Mesendoderm (in vitro differentiated cells): Measurements from ENCODE around the gene FUT2.
A peak's percentile ranks its signal among the peaks of the same experiment; 100 is the strongest.

Experiments used
- DNase-seq: peaks from one replicate; pipeline ENCODE4 v3.0.0; 2013
- H2AK5ac ChIP-seq: 2 replicates; pipeline ENCODE4 v1.6.1; 2013; ENCODE audit warnings: low read length, inconsistent platforms
- H2BK120ac ChIP-seq: 2 replicates; pipeline ENCODE4 v1.6.1; 2013; ENCODE audit warnings: low read depth, mild to moderate bottlenecking, low read length, moderate library complexity, mixed read lengths
- H2BK15ac ChIP-seq: replicated peaks from 2 replicates; pipeline ENCODE4 v1.6.1; 2013; ENCODE audit warnings: low read depth, mild to moderate bottlenecking, moderate library complexity
- H2BK5ac ChIP-seq: 2 replicates; pipeline ENCODE4 v1.6.1; 2013; ENCODE audit warnings: low read length, inconsistent platforms
- H3K18ac ChIP-seq: 2 replicates; pipeline ENCODE4 v1.6.1; 2013; ENCODE audit warnings: mild to moderate bottlenecking, low read length, mixed read lengths
- H3K23ac ChIP-seq: one replicate; pipeline ENCODE4 v1.6.1; 2013; ENCODE audit warnings: low read length
- H3K27ac ChIP-seq: 2 replicates; pipeline ENCODE4 v1.5.1; 2013; ENCODE audit warnings: low read depth, mild to moderate bottlenecking, inconsistent platforms, low read length, moderate library complexity
- H3K27me3 ChIP-seq: 2 replicates; pipeline ENCODE4 v1.6.1; 2013; ENCODE audit warnings: low read length, control low read depth, mild to moderate bottlenecking, inconsistent platforms; ENCODE audit not compliant: insufficient read depth, poor library complexity
- H3K36me3 ChIP-seq: 2 replicates; pipeline ENCODE4 v1.6.1; 2013; ENCODE audit warnings: low read length, inconsistent platforms; ENCODE audit not compliant: control insufficient read depth, insufficient read depth
- H3K4ac ChIP-seq: one replicate; pipeline ENCODE4 v1.6.1; 2013; ENCODE audit warnings: low read depth, mild to moderate bottlenecking, low read length, moderate library complexity
- H3K4me1 ChIP-seq: 2 replicates; pipeline ENCODE4 v1.6.1; 2013; ENCODE audit warnings: low read depth, low read length, inconsistent platforms; ENCODE audit not compliant: control insufficient read depth
- H3K4me2 ChIP-seq: 2 replicates; pipeline ENCODE4 v1.6.1; 2013; ENCODE audit warnings: low read length
- H3K4me3 ChIP-seq: 2 replicates; pipeline ENCODE4 v1.5.1; 2013; ENCODE audit warnings: mild to moderate bottlenecking, low read length
- H3K56ac ChIP-seq: one replicate; pipeline ENCODE4 v1.6.1; 2013; ENCODE audit warnings: low read length
- H3K79me1 ChIP-seq: 2 replicates; pipeline ENCODE4 v1.6.1; 2013; ENCODE audit warnings: low read length, inconsistent platforms
- H3K79me2 ChIP-seq: 2 replicates; pipeline ENCODE4 v1.6.1; 2013; ENCODE audit warnings: mild to moderate bottlenecking, low read length; ENCODE audit not compliant: control insufficient read depth, insufficient read depth
- H3K9ac ChIP-seq: 2 replicates; pipeline ENCODE4 v1.6.1; 2013; ENCODE audit warnings: low read length, inconsistent platforms
- H4K5ac ChIP-seq: one replicate; pipeline ENCODE4 v1.6.1; 2013; ENCODE audit warnings: low read length
- H4K8ac ChIP-seq: one replicate; pipeline ENCODE4 v1.6.1; 2013; ENCODE audit warnings: low read depth, mild to moderate bottlenecking, control low read depth, low read length, moderate library complexity
- WGBS: extraction: QIAGEN DNeasy Blood & Tissue Kit; methylation state at CpG from one replicate; pipeline ENCODE4 v1.1.7; 2013; ENCODE audit warnings: low lambda C conversion rate, missing lambda C conversion rate; ENCODE audit not compliant: insufficient coverage; ENCODE audit errors: extremely low coverage; 5-methylcytosine and 5-hydroxymethylcytosine counted together

The FUT2 gene

DNA sequence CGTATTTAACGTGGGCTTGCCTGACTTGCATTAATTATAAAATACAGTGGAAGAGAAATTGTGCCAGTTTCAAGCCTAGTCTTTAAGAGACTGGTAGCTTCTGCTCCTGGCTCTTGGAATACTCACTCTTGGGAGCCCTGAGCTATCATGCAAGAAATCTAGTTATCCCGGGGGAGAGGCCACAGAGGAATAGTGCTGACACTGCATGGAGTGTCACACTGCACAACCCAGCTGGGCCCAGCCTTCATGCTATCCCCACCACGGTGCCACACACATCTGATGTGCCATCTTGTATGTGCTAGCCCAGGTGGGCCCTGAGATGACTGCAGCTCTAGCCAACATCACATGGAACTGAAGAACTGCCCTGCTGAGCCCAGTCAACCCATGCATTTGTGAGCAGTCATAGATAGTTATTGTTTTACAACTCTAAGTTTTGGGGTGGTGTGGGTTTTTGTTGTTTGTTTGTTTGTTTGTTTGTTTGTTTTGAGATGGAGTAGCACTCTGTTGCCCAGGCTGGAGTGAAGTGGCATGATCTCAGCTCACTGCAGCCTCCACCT, 15.4 kb downstream of the FUT2 start:
- Histone ChIP-seq H3K56ac (no peak overlapping the region), H4K5ac (no peak overlapping the region), H3K79me2 (no peaks in the 10 kb centered on the region), H3K36me3 (no peaks in the 10 kb centered on the region), H2AK5ac (no peak overlapping the region), H3K4me2 (no peak overlapping the region), H3K18ac (no peak overlapping the region), H4K8ac (no peak overlapping the region), H3K27me3 (no peaks in the 10 kb centered on the region), H3K4me1 (no peaks in the 10 kb centered on the region), H3K27ac (no peak overlapping the region), H2BK5ac (no peak overlapping the region), H3K4ac (no peak overlapping the region), H3K23ac (no peak overlapping the region), H3K79me1 (no peaks in the 10 kb centered on the region), H2BK120ac (no peak overlapping the region), H3K4me3 (no peak overlapping the region), H3K9ac (no peak overlapping the region), H2BK15ac (no peak overlapping the region)
- WGBS, result no CpG with 5 or more reads among the region's 4 CpGs
- DNase-seq, result no peak

DNA sequence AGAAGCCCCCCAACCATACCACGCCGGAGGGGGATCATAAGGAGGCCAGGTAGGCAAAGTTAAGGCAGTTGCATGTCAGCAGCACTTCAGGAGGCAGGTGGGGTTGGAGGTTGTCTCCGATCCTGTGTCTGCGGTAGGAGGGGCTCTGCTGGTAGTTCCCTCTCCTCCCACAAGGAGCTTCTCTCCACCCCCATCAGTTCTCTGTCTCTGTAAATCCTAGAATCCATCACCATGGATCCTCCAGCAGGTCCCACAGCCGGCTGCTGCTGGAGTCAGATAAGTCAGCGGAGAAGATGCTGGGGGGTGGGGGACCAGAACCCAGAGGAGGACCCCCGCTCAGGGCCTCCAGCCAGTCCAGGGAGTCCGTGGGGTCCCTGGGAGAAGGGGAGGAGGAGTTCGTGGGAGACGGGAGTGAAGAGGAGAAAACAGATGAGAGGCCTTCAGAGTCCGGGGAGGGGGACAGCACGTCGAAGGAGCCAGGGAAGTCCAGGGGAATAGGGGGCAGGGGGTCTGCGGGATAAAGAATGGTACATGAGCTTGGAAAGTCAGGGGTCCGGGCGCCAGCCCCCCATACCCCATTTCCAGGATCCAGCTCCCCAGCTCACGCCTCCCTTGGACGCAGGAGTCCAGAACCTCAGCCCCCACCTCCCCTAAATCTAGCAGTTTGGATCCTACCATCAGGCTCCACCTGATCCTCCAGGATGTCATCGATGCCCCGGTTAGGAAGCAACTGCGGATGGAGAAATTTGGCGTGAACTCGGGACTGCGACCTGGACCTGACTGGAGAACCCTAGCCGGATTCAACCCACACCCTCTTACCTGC, 17.5 kb downstream of the FUT2 start:
- H3K27ac ChIP-seq, result no peak overlapping the region
- peak; percentile 91 for DNase-seq
- H3K23ac ChIP-seq, result no peak overlapping the region
- no CpG with 5 or more reads among the region's 25 CpGs for WGBS
- H2BK15ac ChIP-seq, result no peak overlapping the region
- H4K5ac ChIP-seq, result no peak overlapping the region
- peak overlapping the region; percentile 83 for H3K9ac ChIP-seq
- H3K36me3 ChIP-seq, result no peaks in the 10 kb centered on the region
- H2BK5ac ChIP-seq, result no peak overlapping the region
- no peaks in the 10 kb centered on the region for H3K27me3 ChIP-seq
- no peak overlapping the region for H2AK5ac ChIP-seq
- H3K4me3 ChIP-seq, result peak overlapping the region; percentile 83
- peak overlapping the region; percentile 80 for H3K56ac ChIP-seq
- no peaks in the 10 kb centered on the region for H3K79me1 ChIP-seq
- peak overlapping the region; percentile 99 for H3K4me2 ChIP-seq
- no peak overlapping the region for H4K8ac ChIP-seq
- no peak overlapping the region for H2BK120ac ChIP-seq
- H3K79me2 ChIP-seq, result no peaks in the 10 kb centered on the region
- no peak overlapping the region for H3K18ac ChIP-seq
- H3K4ac ChIP-seq, result no peak overlapping the region
- H3K4me1 ChIP-seq, result peaks cover 4% of the 10 kb centered on the region

DNA sequence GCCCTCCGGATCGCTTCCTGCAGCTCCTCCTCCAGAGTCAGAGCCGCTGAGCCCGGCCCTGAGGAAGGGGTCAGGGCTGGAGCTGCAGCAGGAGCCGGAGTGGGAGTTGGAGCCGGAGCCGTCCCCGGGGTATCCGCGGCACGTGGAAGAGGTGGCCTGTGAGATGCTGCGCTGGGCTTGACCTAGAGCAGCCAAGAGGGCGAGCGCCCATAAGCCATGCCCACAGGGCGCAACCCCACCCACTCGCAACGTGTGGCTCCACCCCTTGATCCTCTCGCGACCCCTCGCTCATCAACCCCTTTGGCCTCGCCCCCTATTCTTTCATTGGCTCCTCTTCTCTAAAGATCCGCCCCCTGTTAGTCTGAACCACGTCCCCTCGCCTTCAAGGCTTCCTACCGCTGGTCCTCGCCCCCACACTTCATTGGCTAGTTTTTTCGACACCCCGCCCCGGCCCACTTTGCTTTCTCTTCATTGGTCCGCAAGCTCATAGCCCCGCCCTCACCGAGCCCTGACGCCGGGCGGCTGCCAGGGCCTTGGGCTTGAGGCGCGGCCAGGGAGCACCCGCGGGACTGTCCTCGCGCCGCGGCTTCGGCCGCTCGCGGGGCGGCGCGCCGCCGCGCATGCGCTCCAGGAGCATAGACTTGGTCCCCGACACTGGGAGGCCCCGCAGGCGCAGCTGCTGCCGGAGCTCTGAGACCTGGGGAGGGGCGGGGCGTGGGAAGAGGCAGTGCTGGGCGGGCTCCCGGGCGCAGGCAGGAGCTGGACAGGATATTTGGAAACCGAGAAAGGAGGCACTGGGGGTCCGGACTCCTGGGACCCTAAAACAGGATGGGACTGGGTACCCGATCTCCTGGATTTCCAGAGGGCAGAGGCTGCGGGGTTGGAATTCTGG, 18.3 kb downstream of the FUT2 start:
- Histone ChIP-seq H3K18ac (peak overlapping the region; percentile 40), H3K79me2 (no peaks in the 10 kb centered on the region), H3K4me2 (peak overlapping the region; percentile 99), H4K5ac (no peak overlapping the region), H2BK120ac (no peak overlapping the region), H2AK5ac (no peak overlapping the region), H3K23ac (no peak overlapping the region), H3K27me3 (no peaks in the 10 kb centered on the region), H3K4me3 (peak overlapping the region; percentile 83), H2BK5ac (no peak overlapping the region), H4K8ac (peak overlapping the region; percentile 39), H3K4ac (no peak overlapping the region), H3K4me1 (peaks cover 4% of the 10 kb centered on the region), H3K36me3 (no peaks in the 10 kb centered on the region), H3K9ac (peak overlapping the region; percentile 87), H3K27ac (no peak overlapping the region), H3K79me1 (no peaks in the 10 kb centered on the region), H3K56ac (peak overlapping the region; percentile 97), H2BK15ac (no peak overlapping the region)
- peak; percentile 100 for DNase-seq
- no CpG with 5 or more reads among the region's 67 CpGs for WGBS

DNA sequence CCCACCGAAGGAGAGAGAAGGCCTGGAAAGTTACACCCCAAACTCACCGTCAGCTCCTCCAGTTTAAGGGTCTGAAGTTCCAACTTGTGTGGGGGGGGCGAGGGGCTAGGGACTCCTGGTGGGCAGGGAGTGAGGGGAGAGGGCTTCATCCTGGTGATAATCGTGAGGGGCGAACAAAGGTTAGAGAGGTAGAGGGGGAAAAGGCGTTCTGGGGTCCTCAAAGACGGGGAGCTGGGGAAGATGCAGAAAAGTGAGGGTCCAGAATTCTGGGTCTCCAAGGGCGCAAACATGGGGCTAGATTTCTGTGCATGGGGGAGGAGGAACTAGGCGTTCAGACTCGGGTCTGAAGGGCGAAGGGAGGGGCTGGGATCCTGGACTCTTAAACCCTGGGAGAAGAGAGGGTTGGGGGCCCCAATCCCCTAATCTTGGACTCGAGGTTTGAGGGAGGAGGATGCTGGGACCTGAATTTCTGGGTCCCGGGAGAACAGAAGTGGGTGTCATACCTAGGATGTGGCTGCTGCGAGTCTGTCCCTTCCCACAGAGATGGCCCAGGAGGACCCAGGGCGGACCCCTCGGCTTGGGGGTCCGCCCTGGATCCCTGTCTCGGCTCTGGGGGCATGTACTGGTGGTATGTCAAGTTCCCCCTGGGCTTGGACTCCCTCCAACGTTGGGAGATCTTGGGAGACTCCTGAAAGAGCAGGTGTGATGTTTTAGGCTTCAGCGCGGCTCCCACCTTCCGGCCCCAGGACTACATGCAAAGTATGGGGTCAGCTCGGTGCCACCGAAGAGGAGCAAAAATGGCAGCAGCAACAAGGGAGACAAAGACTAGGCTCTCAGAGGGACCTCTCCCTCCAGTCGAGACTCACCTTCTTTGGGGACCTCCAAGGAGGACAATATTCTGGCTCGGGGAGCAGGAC, 19.2 kb downstream of the FUT2 start:
- H3K79me1 ChIP-seq, result no peaks in the 10 kb centered on the region
- peak overlapping the region; percentile 87 for H3K23ac ChIP-seq
- peak overlapping the region; percentile 39 for H4K8ac ChIP-seq
- H2BK15ac ChIP-seq, result no peak overlapping the region
- no peak for DNase-seq
- H2BK120ac ChIP-seq, result no peak overlapping the region
- WGBS, result no CpG with 5 or more reads among the region's 26 CpGs
- no peak overlapping the region for H4K5ac ChIP-seq
- peak overlapping the region; percentile 7 for H3K4me3 ChIP-seq
- H3K79me2 ChIP-seq, result no peaks in the 10 kb centered on the region
- no peaks in the 10 kb centered on the region for H3K27me3 ChIP-seq
- peak overlapping the region; percentile 4 for H3K4me2 ChIP-seq
- H3K4me1 ChIP-seq, result peaks cover 4% of the 10 kb centered on the region
- H2BK5ac ChIP-seq, result no peak overlapping the region
- no peaks in the 10 kb centered on the region for H3K36me3 ChIP-seq
- H2AK5ac ChIP-seq, result peak overlapping the region; percentile 56
- peak overlapping the region; percentile 40 for H3K18ac ChIP-seq
- H3K4ac ChIP-seq, result no peak overlapping the region
- peak overlapping the region; percentile 97 for H3K56ac ChIP-seq
- no peak overlapping the region for H3K27ac ChIP-seq
- peak overlapping the region; percentile 87 for H3K9ac ChIP-seq

DNA sequence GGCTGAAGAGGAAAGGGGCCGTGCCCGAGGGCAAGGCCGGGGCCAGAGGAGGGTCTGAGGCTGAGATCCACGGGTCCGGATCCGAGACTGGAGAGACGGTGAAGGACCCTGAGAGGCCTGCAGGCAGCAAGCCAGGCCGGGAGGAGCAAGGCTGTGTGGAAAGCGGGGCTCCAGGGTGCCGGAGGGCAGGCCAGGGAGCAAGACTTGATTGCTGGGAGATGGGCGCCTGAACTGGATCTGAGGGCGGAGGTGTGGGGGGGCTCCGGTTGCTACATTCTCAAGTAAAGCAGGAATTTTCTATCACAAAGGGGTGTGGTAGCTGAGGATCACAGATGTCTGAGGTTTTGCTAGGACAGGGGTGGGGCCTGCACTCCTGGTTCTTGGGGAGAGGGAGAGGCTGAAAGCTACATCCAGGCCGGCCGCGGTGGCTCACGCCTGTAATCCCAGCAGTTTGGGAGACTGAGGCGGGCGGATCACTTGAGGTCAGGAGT, 20.0 kb downstream of the FUT2 start:
- Histone ChIP-seq H2BK15ac (no peak overlapping the region), H3K4ac (no peak overlapping the region), H3K79me2 (no peaks in the 10 kb centered on the region), H3K4me2 (no peak overlapping the region), H2AK5ac (no peak overlapping the region), H2BK120ac (no peak overlapping the region), H3K56ac (peak overlapping the region; percentile 37), H3K27ac (no peak overlapping the region), H3K36me3 (no peaks in the 10 kb centered on the region), H2BK5ac (no peak overlapping the region), H3K4me3 (no peak overlapping the region), H3K23ac (no peak overlapping the region), H3K27me3 (no peaks in the 10 kb centered on the region), H3K18ac (no peak overlapping the region), H3K9ac (no peak overlapping the region), H4K8ac (no peak overlapping the region), H4K5ac (no peak overlapping the region), H3K4me1 (peaks cover 4% of the 10 kb centered on the region), H3K79me1 (no peaks in the 10 kb centered on the region)
- WGBS, result no CpG with 5 or more reads among the region's 19 CpGs
- no peak for DNase-seq
